Right forelimb (tissue), 1 donor: Measurements from ENCODE around the gene PEPD.

ENCODE experiments used
- DNase-seq: peaks from one replicate; pipeline ENCODE4 v3.0.0-alpha.2; 2018

The PEPD gene

GRCh38 chr19:33545217-33545981 lies 23.8 kb upstream of the PEPD start:
- DNase-seq: no peak

GRCh38 chr19:33535226-33535625 lies 13.6 kb upstream of the PEPD start:
- DNase-seq: no peak

GRCh38 chr19:33532859-33533460 lies 11.4 kb upstream of the PEPD start:
- no peak for DNase-seq

- DNase-seq: no peak
Measured at GRCh38 chr19:33530842-33531241, 9.3 kb upstream of the PEPD start.

- DNase-seq: no peak
Measured at GRCh38 chr19:33530296-33530695, 8.7 kb upstream of the PEPD start.

GRCh38 chr19:33529094-33529676 lies 7.6 kb upstream of the PEPD start:
- DNase-seq: no peak

GRCh38 chr19:33528404-33528803 lies 6.8 kb upstream of the PEPD start:
- no peak for DNase-seq

GRCh38 chr19:33527125-33527524 lies 5.5 kb upstream of the PEPD start:
- no peak for DNase-seq

GRCh38 chr19:33524024-33524664 lies 2.6 kb upstream of the PEPD start:
- no peak for DNase-seq

GRCh38 chr19:33523167-33523566 lies 1.6 kb upstream of the PEPD start:
- DNase-seq: no peak

GRCh38 chr19:33522371-33522662 lies 726 bp upstream of the PEPD start:
- DNase-seq: no peak

- DNase-seq: no peak
Measured at GRCh38 chr19:33520844-33521479, 629 bp downstream of the PEPD start.

GRCh38 chr19:33520048-33520643 lies 1.4 kb downstream of the PEPD start:
- no peak for DNase-seq

GRCh38 chr19:33519416-33519815 lies 2.2 kb downstream of the PEPD start:
- DNase-seq: no peak

GRCh38 chr19:33518541-33518940 lies 3.0 kb downstream of the PEPD start:
- DNase-seq: no peak

- DNase-seq: no peak
Measured at GRCh38 chr19:33517922-33518321, 3.7 kb downstream of the PEPD start.

GRCh38 chr19:33515921-33516320 lies 5.7 kb downstream of the PEPD start:
- no peak for DNase-seq

GRCh38 chr19:33514885-33515551 lies 6.6 kb downstream of the PEPD start:
- DNase-seq: no peak

- DNase-seq: no peak
Measured at GRCh38 chr19:33513424-33513823, 8.2 kb downstream of the PEPD start.

- DNase-seq: no peak
Measured at GRCh38 chr19:33512580-33513137, 8.9 kb downstream of the PEPD start.

GRCh38 chr19:33512021-33512420 lies 9.6 kb downstream of the PEPD start:
- no peak for DNase-seq

GRCh38 chr19:33511346-33511745 lies 10.2 kb downstream of the PEPD start:
- DNase-seq: no peak
